HG02870 (cell line): ENCODE results near the gene AUTS2.

ENCODE experiments used
- ATAC-seq: cut with Tn5 transposase; IDR thresholded peaks from one replicate; pipeline ENCODE4 v1.9.1; 2021; ENCODE audit warnings: mild to moderate bottlenecking, moderate library complexity; ENCODE audit not compliant: unreplicated experiment

The AUTS2 gene

GRCh38 chr7:70472601-70473237, 874.4 kb downstream of the AUTS2 start:
- ATAC-seq: no peak

DNA sequence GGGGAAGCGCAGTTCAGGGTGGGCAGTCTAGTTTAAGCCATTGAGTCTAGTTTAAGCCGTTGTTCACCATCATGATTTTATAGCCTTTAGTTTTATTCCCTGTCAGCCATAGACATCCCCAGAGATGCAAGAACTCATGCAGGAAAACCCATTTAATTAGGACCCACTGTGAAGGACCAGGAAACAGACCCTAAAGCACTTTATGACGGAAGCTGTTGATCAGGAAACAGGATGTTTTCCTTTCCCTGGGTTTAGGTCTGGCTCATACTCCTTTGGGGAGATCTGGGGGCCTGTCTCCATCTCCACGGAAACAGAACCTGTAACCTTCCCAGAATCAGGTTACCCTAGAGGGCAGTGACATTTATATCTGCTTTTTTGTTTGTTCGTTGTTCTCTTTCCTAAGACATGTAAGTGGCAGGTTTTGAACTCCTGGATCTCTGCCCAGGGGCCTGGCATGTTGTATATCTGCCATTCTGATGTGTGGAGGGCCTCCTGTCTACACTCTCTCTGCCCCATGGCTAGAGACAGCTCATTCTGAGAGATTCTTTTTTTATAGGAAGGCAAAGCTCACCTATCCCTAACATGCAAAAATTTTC, 876.5 kb downstream of the AUTS2 start:
- ATAC-seq: no peak

GRCh38 chr7:70477036-70478010, 879.0 kb downstream of the AUTS2 start:
- no peak for ATAC-seq

DNA sequence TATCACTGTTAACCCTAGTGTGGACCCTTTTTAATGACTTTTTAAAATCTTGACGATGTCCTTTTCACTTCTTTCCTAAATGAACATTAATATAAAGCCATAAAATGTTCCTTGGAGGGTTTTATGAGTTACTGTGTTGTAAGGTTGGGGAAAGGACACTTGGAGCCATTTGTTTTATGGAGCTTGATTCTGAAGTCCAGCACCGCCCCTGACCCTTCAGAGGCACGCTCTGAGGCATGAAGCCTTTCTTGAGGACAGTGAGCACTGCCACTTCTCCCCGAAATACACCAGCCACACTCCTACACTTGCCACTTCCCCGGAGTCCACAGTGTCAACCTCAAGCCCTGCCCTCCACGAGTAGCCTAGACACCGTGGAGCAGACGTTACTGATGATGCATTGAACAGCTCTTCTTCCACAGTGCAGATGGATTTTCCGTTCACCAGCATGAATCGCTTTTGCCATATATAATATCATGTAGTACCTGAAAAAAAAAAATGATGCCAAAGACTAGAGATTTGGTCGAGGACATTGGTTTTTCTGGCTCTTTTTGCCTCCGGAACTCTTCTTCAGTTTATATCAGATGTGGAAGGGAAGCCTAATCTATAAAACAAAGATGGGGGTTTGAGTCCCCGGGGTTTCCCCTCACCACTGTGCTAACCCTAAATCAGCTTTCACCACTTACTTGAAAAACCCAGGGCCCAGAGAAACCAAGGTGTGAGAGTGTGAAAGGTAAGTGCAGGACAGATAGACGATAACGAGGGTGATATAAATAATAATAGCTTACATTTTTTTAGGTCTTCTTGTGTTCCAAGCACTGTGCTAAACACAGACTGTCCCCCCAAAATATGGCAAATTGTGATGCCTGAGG, 881.1 kb downstream of the AUTS2 start:
- no peak for ATAC-seq

- no peak for ATAC-seq
These were observed 882.8 kb downstream of the AUTS2 start for GRCh38 chr7:70480927-70481569.

DNA sequence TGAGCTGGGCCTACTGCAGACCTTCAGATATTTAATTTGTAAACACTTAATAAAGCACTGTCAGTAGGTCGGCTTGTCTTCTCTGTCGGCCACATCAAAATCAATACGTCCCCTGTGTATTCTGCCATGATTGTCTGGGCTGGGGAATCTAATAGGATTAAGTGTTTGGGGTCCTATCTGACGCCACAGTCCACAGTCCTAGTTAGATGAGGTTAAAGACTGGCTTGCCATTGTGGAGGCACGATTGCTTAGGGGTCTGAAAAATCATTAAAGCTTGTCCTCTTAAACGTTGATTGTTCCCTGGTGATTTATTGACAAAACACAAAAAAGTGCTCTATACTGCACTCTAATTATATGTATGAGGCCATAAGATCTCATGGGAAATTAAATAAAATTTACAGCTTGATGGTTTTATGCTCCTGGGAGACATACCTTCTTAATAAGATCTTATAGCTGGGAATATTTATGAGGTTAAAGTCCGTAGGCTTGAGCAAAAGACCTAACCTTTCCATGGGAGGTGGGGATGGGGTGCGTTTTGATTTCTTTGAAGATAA, 883.4 kb downstream of the AUTS2 start:
- ATAC-seq: no peak

GRCh38 chr7:70484255-70484654, 886.0 kb downstream of the AUTS2 start:
- ATAC-seq: no peak

DNA sequence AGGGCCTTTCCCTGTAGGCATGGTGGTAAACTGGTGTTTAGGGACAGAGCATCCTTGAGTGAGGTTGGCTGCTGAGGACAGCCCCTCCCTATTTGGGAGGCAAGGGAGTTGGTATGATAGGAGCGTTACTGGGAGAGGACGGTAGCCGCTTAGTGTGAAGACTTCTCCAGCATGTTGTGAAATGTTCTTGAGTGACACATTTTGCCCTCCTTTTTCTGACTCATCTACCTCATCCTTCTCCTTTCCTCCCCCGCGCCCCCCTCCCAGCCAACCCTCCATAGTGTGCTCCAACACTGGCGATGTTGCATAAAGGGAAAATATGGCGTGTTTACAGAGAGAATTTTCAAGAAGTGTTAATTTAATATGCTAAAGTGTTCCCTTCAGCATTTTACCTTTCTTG, 888.7 kb downstream of the AUTS2 start:
- no peak for ATAC-seq

DNA sequence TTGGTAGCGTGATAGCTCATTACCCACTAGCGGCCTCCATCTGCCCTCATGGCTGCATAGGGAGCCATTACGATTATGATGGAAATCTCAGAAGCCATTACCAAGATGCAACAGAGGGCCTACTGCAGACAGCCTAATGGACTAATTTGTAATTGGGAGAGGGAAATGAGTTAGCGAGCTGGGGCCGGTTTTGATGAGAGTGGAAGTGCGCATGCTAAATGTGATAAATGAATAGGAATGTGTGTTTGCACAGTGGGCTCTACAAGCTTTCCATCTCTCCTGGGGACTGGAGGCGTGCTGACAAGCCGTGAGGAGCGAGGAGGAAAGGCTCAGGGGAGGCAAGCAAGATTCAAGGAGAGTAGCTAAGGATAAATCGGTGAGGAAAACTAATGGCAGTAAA, 889.2 kb downstream of the AUTS2 start:
- ATAC-seq: no peak

- ATAC-seq: no peak
These were observed 889.6 kb downstream of the AUTS2 start for GRCh38 chr7:70487886-70488285.

DNA sequence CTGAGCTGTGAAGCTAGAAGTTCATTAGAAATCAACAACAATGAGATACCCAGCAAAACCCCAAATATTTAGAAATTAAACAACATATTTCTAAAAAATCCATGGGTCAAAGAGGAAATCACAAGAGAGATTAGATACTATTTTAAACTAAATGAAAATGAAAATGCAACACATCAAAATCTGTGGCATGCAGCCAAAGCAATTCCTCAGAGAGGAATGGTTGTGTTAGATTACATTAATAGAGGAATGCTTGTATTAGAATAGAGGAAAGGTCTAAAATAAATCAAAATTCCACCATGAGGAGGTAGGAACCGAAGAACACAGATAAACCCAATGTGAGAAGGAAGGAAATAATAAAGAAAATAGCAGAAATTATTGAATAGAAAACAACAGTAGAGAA, 891.5 kb downstream of the AUTS2 start:
- ATAC-seq: no peak

- ATAC-seq: no peak
These were observed 894.4 kb downstream of the AUTS2 start for GRCh38 chr7:70492625-70493024.

GRCh38 chr7:70494225-70495032, 896.2 kb downstream of the AUTS2 start:
- no peak for ATAC-seq

- no peak for ATAC-seq
These were observed 896.7 kb downstream of the AUTS2 start for GRCh38 chr7:70495033-70495376.

GRCh38 chr7:70497793-70498192, 899.5 kb downstream of the AUTS2 start:
- no peak for ATAC-seq

DNA sequence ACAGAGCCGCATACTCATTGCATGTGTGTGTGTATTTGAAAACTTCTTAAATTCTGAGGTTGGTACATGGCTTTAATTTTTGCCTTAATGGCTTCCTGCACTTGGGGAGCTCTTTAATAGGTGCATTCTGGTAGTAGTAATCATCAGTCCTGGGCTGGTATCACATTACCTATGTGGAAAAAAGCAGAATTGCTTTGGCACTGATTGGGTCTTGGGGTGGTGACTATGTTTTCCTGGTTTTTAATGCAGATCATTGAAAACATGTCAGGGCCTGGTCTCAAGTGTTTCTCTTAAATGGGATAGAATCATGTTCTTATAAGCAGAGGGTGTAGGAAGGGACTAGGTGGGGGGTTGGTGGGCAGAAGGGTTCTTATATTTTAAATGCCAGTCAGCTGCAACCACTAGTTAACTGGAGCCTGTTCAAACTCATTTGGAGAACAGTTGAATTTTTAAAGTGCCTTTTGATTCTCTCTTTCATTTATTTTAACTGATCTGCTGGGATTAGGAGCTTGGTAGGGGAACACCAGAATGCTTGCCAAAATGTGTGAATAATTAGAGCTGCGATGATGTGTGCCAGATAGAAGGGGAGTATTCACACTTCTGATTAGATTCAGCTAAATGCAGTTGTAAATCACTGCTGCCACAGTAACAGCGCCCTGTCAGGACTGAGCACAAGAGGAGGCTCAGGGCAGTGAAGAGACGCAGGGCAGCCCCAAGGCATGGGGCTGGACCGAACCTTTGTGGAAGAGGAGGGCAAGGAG, 900.1 kb downstream of the AUTS2 start:
- no peak for ATAC-seq

GRCh38 chr7:70500261-70500660, 902.0 kb downstream of the AUTS2 start:
- no peak for ATAC-seq

DNA sequence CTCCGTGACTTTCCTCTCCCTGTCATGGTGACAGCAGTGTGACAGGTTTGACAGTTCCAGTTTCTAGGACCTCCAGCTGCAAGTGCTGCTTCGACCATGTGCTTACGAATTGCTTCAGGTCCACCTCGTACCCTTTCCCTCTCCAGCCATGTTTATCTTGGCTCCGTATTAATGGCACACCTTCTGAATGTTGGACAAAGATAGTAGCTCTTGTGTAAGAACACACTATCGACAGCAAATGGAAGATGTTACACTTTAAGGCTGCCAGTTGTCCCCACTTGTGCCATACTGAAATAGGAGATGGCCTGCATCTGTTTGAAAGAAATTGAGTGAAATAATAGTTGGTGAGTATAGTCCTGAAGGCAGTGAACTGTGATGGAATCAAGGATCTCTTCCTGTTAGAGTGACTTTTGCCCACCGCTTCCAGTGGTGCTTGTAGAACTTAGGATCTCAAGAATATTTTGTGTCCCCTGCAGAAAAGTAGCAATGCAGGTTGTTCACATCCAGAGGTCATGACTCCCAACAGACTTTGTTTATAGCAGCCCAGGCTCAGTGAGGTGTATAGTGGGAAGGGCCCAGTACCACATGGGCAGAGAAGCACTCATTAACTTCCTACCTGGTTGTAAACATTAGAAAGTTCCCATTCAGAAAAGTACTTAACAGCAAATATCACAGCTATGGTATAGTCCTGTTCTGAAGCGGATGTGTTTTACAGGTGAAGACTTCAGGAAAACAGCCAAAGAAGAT, 904.0 kb downstream of the AUTS2 start:
- ATAC-seq: no peak
